Hippocampal formation (tissue), 2 donors: ENCODE measurements around the gene BEND4.

ENCODE experiments used
- DNase-seq, 2 donors: peaks; one replicate each; lab custom pipeline; 2025; lab: John Stamatoyannopoulos, UW

BEND4 gene

GRCh38 chr4:42104521-42104920 lies 47.9 kb downstream of the BEND4 start:
- DNase-seq: no peak

DNA sequence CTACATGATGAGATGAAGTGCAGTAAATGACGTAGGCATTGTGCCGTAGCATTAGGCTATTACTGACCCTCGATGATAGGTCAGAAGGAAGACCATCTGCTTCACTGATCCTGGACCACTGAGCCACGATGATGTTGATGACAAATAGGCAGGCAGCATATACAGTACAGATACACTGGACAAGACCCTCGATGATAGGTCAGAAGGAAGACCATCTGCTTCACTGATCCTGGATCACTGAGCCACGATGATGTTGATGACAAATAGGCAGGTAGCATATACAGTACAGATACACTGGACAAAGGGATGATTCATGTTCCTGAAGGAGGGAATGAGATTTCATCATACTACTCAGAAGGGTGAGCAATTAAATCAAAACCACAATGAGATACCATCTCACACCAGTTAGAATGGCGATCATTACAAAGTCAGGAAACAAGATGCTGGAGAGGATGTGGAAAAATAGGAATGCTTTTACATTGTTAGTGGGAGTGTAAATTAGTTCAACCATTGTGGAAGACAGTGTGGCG lies 50.9 kb downstream of the BEND4 start:
- DNase-seq: no peak

- no peak for DNase-seq
Measured at GRCh38 chr4:42088386-42088785, 64.1 kb downstream of the BEND4 start.

GRCh38 chr4:42083816-42084215 lies 68.6 kb downstream of the BEND4 start:
- no peak for DNase-seq

- DNase-seq: no peak
Measured at GRCh38 chr4:42080306-42080705, 72.1 kb downstream of the BEND4 start.

- no peak for DNase-seq
Measured at GRCh38 chr4:42078184-42078801, 74.2 kb downstream of the BEND4 start.

DNA sequence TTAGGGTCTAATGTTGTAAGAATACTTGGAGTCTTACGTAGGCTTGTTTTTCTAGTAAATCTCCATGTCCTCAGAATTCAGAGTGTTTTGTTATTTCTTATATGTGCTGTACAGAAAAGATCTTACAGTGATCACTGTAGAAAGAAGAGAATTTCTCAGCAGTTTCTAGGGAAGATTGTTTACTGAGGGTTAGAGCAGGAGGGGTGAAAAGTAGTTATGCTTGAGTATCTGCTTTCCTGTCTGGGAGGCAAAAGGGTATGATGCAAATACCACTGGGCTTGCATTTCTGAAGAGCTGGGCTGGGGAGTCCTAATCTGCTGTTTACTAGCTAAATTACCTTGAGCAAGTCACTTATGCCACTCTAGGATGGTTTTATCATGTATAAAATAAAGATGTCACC lies 78.2 kb downstream of the BEND4 start:
- DNase-seq: no peak

- no peak for DNase-seq
Measured at GRCh38 chr4:42070463-42070862, 82.0 kb downstream of the BEND4 start.

- DNase-seq: no peak
Measured at GRCh38 chr4:42067264-42067663, 85.2 kb downstream of the BEND4 start.

DNA sequence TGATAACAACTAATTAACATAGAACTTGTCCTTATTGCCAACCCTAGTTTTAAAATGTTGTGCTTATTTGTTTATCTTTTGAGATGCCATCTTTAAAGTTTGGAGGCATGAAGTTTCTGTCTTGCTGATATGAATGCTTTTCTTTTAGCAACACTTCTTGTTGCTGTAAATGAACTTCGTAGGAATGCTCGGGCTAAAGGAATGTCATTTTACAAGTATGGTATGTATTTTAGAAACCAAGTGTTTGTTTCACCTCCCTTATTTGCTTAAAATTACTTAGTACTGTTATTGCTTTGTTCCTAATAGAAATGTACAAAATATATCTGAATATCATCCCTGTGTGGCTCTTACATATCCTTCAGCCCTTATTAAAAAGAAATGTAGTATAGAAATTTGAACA lies 86.1 kb downstream of the BEND4 start:
- DNase-seq: no peak
